Transverse colon (tissue), 4 donors: Measurements from ENCODE around the gene GJD3. TPM values are rescaled to one million over a fixed set of nuclear protein-coding genes. Genes with fewer than 3 reads are reported as not detected.
"Not testable (repeated sequence)": the region's sequence is repeated elsewhere in the genome, so short reads cannot be mapped to it uniquely, and the experiment has no call there.

ENCODE experiments used
- DNase-seq: peaks from one replicate; pipeline ENCODE4 v3.0.0-alpha.2; 2019
- H3K27ac ChIP-seq, 4 donors: fragments of 200-600 bp; sonication (generic); 2 replicates each; pipeline ENCODE4 v1.5.1; 2016 to 2018; ENCODE audit warnings: inconsistent platforms in 4 of 4
- H3K27me3 ChIP-seq: fragments of 200-600 bp; sonication (generic); 2 replicates; pipeline ENCODE4 v1.5.1; 2017; ENCODE audit warnings: inconsistent platforms
- H3K36me3 ChIP-seq, 4 donors: fragments of 200-600 bp; sonication (generic); 2 replicates each; pipeline ENCODE4 v1.5.1; 2017 to 2019; ENCODE audit warnings: inconsistent platforms in 4 of 4
- H3K4me1 ChIP-seq, 4 donors: fragments of 200-600 bp; sonication (generic); 2 replicates each; pipeline ENCODE4 v1.5.1; 2017 to 2020; ENCODE audit warnings: inconsistent platforms in 4 of 4
- H3K4me3 ChIP-seq, 4 donors: fragments of 200-600 bp; sonication (generic); 1 replicate in 1 of 4; 2 replicates in 3 of 4; pipeline versions ENCODE4 v1.5.1 to v1.6.1; 2017 to 2019; ENCODE audit warnings: inconsistent platforms in 4 of 4
- H3K9me3 ChIP-seq, 2 donors: fragments of 200-600 bp; sonication (generic); 2 replicates each; pipeline ENCODE4 v1.5.1; 2017 to 2019; ENCODE audit warnings: inconsistent platforms in 2 of 2
- CTCF ChIP-seq, 5 experiments: fragments of 200-600 bp in 3 of 5; fragments of 450-650 bp in 2 of 5; sonication (generic) in 3 of 5; IDR thresholded peaks; 1 replicate in 2 of 5; 2 replicates in 3 of 5; pipeline ENCODE4 v1.5.1; 2016 to 2017; ENCODE audit warnings: antibody characterized with exemption in 5 of 5, inconsistent platforms in 3 of 5, mild to moderate bottlenecking in 2 of 5, moderate library complexity in 1 of 5
- EP300 ChIP-seq: sonication (generic); formaldehyde crosslinking; IDR thresholded peaks from one replicate; pipeline ENCODE4 v1.6.1; 2017; ENCODE audit warnings: antibody characterized with exemption, low read depth
- POLR2A ChIP-seq: fragments of 450-650 bp; IDR thresholded peaks from one replicate; pipeline ENCODE4 v1.6.1; 2016; ENCODE audit warnings: antibody characterized with exemption, mild to moderate bottlenecking, moderate library complexity
- POLR2AphosphoS5 ChIP-seq, 3 donors: sonication (generic); formaldehyde crosslinking; IDR thresholded peaks; one replicate each; pipeline ENCODE4 v1.6.1; 2016; ENCODE audit warnings: antibody characterized with exemption in 3 of 3
- WGBS, 2 donors: methylation state at CpG; one replicate each; pipeline ENCODE4 v1.1.5; 2018; ENCODE audit warnings: low coverage in 1 of 2; 5-methylcytosine and 5-hydroxymethylcytosine counted together
- in situ Hi-C, 4 donors: fragments of 200-750 bp; cut with MboI; loops; one replicate each; pipeline versions ENCODE4 v1.15.0 to v1.15.1; 2017; ENCODE audit warnings: low sequenced_read_pairs in 3 of 4, low pct_ligation_motif_present in 1 of 4, low pct_unique_long_range_greater_than_20kb in 1 of 4
- intact Hi-C: fragments of 100-400 bp; cut with DNase I; formaldehyde crosslinking; loops from one replicate; pipeline ENCODE4 v1.15.1; 2023; ENCODE audit warnings: low total_unique reads
- total RNA-seq, 4 donors: library from RNA; depleted of rRNA; stranded (reverse); fragments of >200 nt; gene quantifications; one replicate each; pipeline ENCODE4 v1.1.0, GENCODE V29; 2016

GJD3 gene
- total RNA-seq, 4 donors from 2014 or later = not detected

DNA sequence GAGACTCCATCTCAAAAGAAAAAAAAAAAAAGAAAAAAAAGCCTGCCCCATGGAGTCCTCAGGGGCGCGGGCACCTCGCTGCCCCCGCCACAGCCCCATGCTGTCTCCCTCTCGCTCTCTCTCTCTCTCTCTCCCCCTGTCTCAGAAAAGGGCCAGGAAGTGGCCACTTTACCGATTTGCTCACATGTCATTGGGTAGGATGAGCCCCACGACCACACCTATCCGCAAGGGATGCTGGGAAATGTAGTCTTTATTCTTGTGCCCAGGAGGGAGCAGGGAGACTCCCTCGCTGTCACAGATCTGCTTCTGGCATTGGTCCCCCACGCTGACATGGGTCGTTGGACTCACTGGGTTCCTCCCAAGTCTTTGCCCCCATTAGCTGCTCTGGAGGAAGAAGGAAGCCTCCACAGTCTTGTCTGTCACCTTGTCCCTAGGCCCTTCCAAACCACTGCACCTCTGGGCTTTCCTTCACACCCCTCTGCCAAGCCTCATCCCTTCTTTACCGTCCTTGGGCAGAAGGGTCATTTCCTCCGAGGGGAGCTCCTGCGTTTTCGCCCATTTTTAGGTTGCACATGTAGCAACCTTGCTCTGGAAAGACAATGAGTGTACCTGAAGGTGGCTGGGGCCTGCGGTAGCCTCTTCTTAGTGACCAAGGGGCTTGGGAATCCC is 6.9 kb upstream of the GJD3 start:
- no peak overlapping the region for H3K4me3 ChIP-seq
- TF ChIP-seq EP300 = no peak
- no peak for TF ChIP-seq CTCF (IDR thresholded peaks at IDR 0.05)
- no peak for TF ChIP-seq POLR2A
- TF ChIP-seq POLR2AphosphoS5 (IDR thresholded peaks at IDR 0.05) = no peak
- intact Hi-C loops = no loop called here
- in situ Hi-C loops = no loop called here
- no peak for DNase-seq
- peaks cover 0 to 5% (median 0%) of the 10 kb centered on the region in 4 donors for H3K4me1 ChIP-seq
- H3K27me3 ChIP-seq = no peaks in the 10 kb centered on the region
- H3K27ac ChIP-seq = no peak overlapping the region
- no peaks in the 10 kb centered on the region for H3K36me3 ChIP-seq
- 79% methylated on average over 16 of the region's 16 CpGs; no CpG with 5 or more reads in 1 of the 2 donors for WGBS, 2 donors
- H3K9me3 ChIP-seq = no peaks in the 10 kb centered on the region

GRCh38 chr17:40369923-40370322 is 5.4 kb upstream of the GJD3 start:
- Histone ChIP-seq H3K9me3 (no peaks in the 10 kb centered on the region), H3K27me3 (no peaks in the 10 kb centered on the region), H3K27ac (no peak overlapping the region), H3K4me3 (no peak overlapping the region), H3K4me1 (peaks cover 0 to 5% (median 0%) of the 10 kb centered on the region in 4 donors), H3K36me3 (no peaks in the 10 kb centered on the region)
- DNase-seq = no peak
- TF ChIP-seq POLR2A = no peak
- no peak for TF ChIP-seq POLR2AphosphoS5 (IDR thresholded peaks at IDR 0.05)
- no peak for TF ChIP-seq EP300
- no peak for TF ChIP-seq CTCF (IDR thresholded peaks at IDR 0.05)
- intact Hi-C loops = no loop called here
- WGBS, 2 donors = 89 to 100% methylated on average over 3 to 7 of the region's 7 CpGs
- in situ Hi-C loops = loop anchor here in 2 of 4 donors (10.0 kb wide), 2 partner anchors 45 to 165 kb away; partner anchors contain the start of gene TOP2A (in 1 of the 2)

- H3K36me3 ChIP-seq, H3K27ac ChIP-seq, H3K4me3 ChIP-seq, H3K4me1 ChIP-seq, H3K9me3 ChIP-seq, H3K27me3 ChIP-seq, DNase-seq, intact Hi-C loops: not testable (repeated sequence)
- in situ Hi-C loops = loop anchor here in 2 of 4 donors (10.0 kb wide), 2 partner anchors 47 to 167 kb away; partner anchors contain the start of gene TOP2A (in 1 of the 2)
- WGBS, 2 donors = 94 to 97% methylated on average over 5 to 9 of the region's 9 CpGs
Measured at GRCh38 chr17:40367728-40368127, 3.2 kb upstream of the GJD3 start.

DNA sequence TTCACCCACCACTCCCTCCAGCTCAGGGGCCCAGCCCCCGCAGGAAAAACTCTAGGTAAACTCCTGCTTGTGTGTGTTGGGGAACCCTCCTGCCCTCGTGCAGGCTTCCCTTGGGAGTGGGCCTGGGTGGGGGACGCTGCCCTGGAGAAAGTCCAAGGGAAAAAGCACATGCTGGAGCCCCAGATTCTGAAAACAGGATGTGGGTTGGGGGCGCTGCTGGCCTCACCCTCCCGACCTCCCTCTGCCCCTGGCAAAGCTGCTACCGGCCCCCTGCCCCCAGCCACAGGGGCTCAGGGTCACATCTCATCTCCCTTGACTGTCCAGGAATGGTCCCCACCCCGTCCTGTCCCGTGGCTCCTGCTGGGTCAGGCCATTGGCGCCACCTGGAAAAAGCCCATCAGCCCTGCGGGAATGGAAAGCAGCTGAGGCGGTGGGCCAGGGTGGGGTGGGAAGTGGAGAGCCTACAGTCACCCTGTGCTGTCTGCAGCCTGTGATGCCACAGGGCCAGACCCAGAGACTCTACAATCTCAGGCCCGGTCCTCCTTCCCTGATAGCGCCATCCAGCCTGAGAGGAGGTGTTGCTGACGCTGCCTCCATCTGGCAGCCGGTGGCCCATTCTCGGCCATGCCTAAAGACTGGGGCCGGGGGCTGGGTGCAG is 2.5 kb upstream of the GJD3 start:
- TF ChIP-seq CTCF (IDR thresholded peaks at IDR 0.05) (no peak), POLR2AphosphoS5 (IDR thresholded peaks at IDR 0.05) (no peak), EP300 (no peak), POLR2A (no peak)
- no peak overlapping the region for H3K4me3 ChIP-seq
- H3K36me3 ChIP-seq = no peaks in the 10 kb centered on the region
- no peak overlapping the region for H3K27ac ChIP-seq
- WGBS, 2 donors = 81% methylated on average over 15 of the region's 17 CpGs; no CpG with 5 or more reads in 1 of the 2 donors
- no peaks in the 10 kb centered on the region for H3K27me3 ChIP-seq
- in situ Hi-C loops (loop anchor here in 2 of 4 donors (10.0 kb wide), 2 partner anchors 48 to 168 kb away; partner anchors contain the start of gene TOP2A (in 1 of the 2)), intact Hi-C loops (no loop called here)
- no peak for DNase-seq
- H3K4me1 ChIP-seq = peaks cover 6 to 12% (median 8%) of the 10 kb centered on the region in 4 donors
- no peaks in the 10 kb centered on the region for H3K9me3 ChIP-seq
